Activated naive CD8-positive, alpha-beta T cell (primary cell): ENCODE measurements around the gene LFNG.

Source experiments
- H3K27ac Mint-ChIP-seq: one replicate; pipeline ENCODE4 v1.8.0; 2021; ENCODE audit warnings: mixed read lengths
- H3K27me3 Mint-ChIP-seq: one replicate; pipeline ENCODE4 v1.8.0; 2021; ENCODE audit warnings: mixed read lengths
- H3K36me3 Mint-ChIP-seq: one replicate; pipeline ENCODE4 v1.8.0; 2021; ENCODE audit warnings: mixed read lengths
- H3K4me1 Mint-ChIP-seq: one replicate; pipeline ENCODE4 v1.8.0; 2021; ENCODE audit warnings: low read depth, mixed read lengths
- H3K4me3 Mint-ChIP-seq: one replicate; pipeline ENCODE4 v1.8.0; 2021; ENCODE audit warnings: mild to moderate bottlenecking, mixed read lengths
- H3K9me3 Mint-ChIP-seq: one replicate; pipeline ENCODE4 v1.8.0; 2021; ENCODE audit warnings: low read depth, mixed read lengths

LFNG gene

DNA sequence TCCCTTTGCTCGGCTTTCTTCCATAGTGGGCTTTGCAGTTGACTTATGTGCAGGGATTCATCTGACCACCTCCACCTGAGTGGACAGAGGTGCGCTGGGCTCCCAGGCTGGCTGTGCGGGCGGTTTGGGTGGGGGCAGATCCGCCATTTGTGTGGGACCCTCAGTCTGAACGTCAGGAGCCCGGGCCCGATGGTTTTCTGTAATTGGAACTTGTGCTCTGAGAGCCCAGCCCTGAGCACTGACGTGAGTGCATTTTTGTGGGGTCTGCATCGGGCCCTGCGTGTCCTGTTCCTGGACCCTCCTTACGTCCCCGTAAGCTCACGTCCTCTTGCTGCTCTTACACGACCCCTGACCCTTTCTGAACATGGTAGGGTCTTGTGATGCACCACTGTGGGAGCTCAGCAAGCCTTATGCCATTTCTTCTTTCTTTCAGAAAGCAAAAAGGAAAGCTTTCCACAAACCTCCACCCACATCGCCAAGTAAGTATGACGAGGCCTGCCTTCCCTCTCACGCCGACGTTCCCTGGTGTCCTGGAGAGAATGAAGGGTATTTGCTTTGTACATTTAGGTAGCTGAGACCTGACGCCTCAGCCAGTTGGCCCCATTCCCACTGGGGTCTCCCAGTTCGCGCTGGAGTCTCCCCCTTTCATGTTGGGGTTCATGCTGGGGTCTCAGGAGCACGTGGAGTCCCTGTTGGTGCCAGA, 49.1 kb downstream of the LFNG start:
- Mint-ChIP-seq H3K9me3 (no peaks in the 10 kb centered on the region), H3K4me1 (peaks cover 6% of the 10 kb centered on the region), H3K27ac (no peak overlapping the region), H3K27me3 (no peaks in the 10 kb centered on the region), H3K36me3 (peaks cover 8% of the 10 kb centered on the region), H3K4me3 (no peak overlapping the region)

DNA sequence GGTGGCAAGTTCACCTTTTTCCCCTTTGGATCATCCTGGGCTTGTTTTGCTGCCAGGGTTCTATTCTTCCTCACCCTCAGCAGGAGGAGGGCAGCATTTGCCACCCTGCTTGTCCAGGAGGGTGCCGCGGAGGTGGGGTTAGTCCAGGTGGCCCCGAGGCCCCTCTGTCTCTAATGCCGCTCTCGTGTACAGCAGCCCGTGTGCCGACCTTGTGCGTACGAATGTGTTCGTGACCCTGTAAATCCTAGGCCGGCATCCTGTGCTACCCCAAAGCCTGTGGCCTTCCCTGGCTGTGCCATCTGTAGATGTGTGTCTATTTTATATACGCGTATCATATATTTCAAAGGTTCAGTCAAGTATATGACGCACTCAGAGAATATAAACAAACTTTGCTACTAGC, 49.8 kb downstream of the LFNG start:
- no peak overlapping the region for H3K4me3 Mint-ChIP-seq
- no peaks in the 10 kb centered on the region for H3K9me3 Mint-ChIP-seq
- peaks cover 12% of the 10 kb centered on the region for H3K36me3 Mint-ChIP-seq
- H3K27me3 Mint-ChIP-seq = no peaks in the 10 kb centered on the region
- no peak overlapping the region for H3K27ac Mint-ChIP-seq
- peaks cover 6% of the 10 kb centered on the region for H3K4me1 Mint-ChIP-seq

DNA sequence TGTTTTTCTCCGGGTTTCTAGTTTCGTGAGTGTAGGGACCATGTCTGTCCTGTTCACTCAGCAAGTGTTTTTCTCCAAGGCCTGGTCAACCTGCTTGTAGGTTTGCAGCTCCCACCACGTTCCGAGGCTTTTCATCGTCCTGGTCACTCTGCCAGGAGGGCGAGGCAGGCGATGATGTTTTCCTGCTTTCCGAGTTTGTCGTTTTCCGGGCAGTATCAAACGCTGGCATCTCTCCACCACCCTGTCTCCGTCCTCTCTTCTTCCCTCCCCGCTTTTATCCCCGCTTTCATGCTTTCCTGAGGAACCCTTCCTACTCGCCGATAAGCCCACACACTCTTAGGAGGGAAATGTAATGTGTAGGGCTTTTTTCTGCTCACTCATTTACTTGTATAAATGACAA, 50.4 kb downstream of the LFNG start:
- H3K36me3 Mint-ChIP-seq = peaks cover 11% of the 10 kb centered on the region
- no peak overlapping the region for H3K4me3 Mint-ChIP-seq
- H3K27ac Mint-ChIP-seq = no peak overlapping the region

DNA sequence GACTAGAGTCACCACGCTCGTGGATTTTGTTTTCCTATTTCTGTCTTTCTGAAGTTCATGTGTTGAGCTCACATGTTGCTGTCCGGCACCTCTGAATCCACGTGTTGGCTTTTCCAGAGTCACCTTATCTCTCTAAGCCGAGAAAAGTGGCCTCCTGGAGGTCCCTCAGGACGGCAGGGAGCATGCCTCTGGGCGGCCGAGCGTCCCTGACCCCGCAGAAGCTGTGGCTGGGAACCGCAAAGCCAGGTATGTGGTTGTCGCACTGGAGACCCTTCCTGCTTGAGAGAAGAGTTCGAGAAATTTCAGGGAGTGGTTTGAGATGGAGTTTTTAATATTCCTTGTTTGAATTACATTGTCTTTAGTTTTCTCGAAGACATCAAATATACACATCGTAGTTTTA, 51.8 kb downstream of the LFNG start:
- Mint-ChIP-seq H3K4me3 (no peak overlapping the region), H3K9me3 (no peaks in the 10 kb centered on the region), H3K27ac (no peak overlapping the region), H3K36me3 (peaks cover 13% of the 10 kb centered on the region), H3K4me1 (peaks cover 5% of the 10 kb centered on the region), H3K27me3 (no peaks in the 10 kb centered on the region)

More for the DNA sequence above, 50.4 kb downstream of the LFNG start:
- Mint-ChIP-seq H3K9me3 (no peaks in the 10 kb centered on the region), H3K4me1 (peaks cover 6% of the 10 kb centered on the region), H3K27me3 (no peaks in the 10 kb centered on the region)

DNA sequence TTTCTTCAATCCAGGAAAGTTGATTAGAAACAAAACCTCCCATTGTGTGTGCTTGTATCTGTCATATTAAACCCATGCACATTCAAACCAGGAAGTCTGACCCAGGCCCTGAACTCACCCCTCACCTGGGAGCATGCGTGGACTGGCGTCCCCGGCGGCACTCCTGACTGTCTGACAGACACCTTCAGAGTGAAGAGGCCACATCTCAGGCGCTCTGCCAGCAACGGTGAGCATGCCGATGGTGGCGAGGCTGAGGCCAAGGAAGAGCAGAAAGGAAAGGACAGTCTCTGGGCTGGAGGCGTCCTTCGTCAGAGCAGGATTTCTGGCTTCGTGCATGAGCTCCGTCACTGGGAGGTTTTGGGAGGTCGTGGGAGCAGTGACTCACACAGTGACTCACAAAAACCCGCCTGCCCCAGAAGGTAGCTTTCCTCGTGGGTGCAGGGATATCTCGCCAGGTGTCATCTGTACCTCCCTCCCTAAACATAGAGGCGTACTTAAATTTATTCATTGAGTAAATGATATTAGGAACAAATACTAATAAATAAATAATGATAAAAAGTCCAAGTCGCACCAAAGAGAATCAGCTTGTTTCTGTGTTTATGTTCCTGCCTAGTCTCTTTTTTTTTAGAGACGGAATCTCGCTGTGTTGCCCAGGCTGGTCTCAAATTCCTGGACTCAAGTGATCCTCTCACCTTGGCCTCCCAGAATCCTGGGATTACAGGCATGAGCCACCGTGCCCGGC, 52.7 kb downstream of the LFNG start:
- Mint-ChIP-seq H3K4me3 (no peak overlapping the region), H3K9me3 (no peaks in the 10 kb centered on the region), H3K4me1 (peaks cover 5% of the 10 kb centered on the region), H3K27me3 (no peaks in the 10 kb centered on the region), H3K36me3 (peaks cover 13% of the 10 kb centered on the region), H3K27ac (no peak overlapping the region)

DNA sequence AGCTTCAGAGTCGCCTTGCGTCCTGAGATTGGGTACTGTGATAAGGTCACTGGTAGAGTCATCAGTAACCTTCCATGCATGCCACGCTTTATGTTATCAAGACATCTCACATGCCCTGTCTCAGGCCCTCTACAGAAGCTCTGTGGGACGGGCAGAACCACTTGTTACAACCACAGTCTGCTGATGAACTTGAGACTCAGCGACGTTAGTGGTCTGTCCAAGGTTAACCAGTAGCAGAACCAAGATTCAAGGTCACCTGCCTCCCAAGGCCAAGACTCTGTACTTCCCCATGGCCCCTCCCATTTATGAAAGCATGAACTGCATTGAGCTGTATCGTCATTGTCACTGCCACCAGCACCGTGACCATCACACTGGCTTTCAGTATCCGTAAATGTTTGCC, 54.2 kb downstream of the LFNG start:
- Mint-ChIP-seq H3K4me1 (peaks cover 3% of the 10 kb centered on the region), H3K27ac (no peak overlapping the region), H3K27me3 (no peaks in the 10 kb centered on the region), H3K36me3 (peaks cover 13% of the 10 kb centered on the region), H3K9me3 (no peaks in the 10 kb centered on the region), H3K4me3 (no peak overlapping the region)

DNA sequence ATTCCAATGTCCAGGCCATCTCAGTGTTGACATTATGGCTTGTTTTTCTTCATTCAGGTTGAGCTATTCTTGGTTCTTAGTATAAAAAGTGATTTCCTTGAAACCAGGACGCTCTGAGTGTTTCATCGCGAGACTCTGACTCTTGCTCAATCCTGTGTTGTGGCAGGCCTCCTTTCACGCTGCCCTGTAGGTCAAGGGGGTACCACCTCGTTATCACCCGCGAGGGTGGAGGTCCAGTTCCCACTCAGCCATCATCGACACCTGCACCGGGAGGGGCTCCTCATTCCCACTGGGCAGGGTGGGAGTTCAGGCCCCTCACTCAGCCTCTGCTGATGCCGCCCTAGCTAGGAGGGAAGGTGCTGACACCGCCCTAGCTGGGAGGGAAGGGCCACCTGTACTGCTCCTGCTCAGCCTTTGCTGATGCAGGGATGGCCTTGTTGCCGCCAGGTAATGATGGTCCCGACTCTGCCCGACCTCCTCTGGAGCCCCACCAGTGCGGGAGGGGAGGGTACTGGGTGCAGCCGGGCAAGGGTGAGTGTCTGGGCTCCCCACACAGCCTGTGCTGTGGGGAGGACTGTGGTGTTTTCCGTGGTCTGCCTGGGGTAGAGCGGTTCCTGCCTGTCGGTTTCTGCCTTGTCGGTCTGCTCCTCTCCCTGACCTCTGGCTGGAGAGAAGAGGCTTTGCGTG, 55.6 kb downstream of the LFNG start:
- Mint-ChIP-seq H3K27me3 (no peaks in the 10 kb centered on the region), H3K4me1 (peaks cover 3% of the 10 kb centered on the region), H3K9me3 (no peaks in the 10 kb centered on the region), H3K4me3 (no peak overlapping the region), H3K27ac (no peak overlapping the region), H3K36me3 (peaks cover 13% of the 10 kb centered on the region)

DNA sequence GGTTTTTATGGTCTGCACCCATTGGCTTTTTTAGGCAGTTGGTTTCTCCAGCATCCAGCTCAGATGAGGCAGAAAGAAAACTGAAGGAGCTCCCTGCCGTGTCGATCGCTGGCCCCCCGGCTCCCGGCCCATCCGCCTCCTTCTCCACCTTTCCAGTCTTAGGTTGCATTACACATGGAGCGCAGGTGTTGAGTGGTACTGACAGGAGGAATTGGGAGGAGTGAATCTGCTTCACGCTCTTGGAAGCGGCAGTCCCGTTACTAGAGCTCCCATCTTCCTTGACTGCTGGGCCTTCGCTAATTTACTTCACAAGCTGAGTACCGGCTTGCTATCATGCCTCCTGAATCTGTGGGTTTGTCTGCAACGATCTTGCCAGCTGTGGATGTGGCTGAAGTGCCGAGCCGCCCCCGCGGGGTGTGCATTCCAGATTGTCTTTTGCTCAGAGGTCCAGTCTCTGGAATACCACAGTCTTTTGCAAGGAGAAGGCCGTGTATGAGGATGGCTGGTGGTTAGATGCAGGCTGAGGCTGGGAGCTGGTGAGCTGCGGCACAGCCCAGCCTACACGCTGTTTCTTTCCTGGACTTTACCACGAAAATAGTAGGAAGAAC, 56.3 kb downstream of the LFNG start:
- peaks cover 3% of the 10 kb centered on the region for H3K4me1 Mint-ChIP-seq
- H3K9me3 Mint-ChIP-seq = no peaks in the 10 kb centered on the region
- no peaks in the 10 kb centered on the region for H3K27me3 Mint-ChIP-seq
- no peak overlapping the region for H3K4me3 Mint-ChIP-seq
- no peak overlapping the region for H3K27ac Mint-ChIP-seq
- H3K36me3 Mint-ChIP-seq = peaks cover 13% of the 10 kb centered on the region

DNA sequence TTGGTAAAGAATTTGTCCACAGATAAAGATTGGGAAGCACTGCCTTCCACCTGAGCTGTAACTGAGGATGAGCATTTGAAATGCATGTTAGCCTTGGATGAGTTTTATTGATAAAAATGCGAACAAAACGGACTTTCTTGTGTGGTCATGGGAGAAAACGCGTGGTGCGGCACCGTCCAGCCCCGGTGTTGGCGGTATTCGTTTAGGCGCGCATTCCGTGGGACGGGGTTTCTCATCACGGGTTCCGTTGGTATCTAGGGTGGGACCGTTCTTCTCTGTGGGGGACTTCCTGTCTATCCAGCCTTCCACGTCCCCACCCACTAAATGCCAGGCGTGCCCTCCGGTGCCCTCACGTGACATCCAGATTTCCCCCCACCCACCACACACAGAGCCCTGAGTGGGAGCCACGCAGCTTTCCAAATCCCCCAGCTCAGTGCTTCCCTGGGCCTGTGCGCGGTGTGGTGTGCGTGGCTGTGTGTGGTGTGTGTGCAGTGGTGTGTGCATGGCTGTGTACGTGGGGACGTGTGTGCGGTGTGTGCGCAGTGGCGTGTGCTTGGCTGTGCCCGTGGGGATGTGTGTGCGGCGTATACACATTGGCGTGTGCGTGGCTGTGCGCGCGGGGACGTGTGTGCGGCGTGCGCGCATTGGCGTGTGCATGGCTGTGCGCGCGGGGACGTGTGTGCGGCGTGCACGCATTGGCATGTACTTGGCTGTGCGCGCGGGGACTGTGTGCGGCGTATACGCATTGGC, 57.3 kb downstream of the LFNG start:
- H3K4me1 Mint-ChIP-seq = peaks cover 3% of the 10 kb centered on the region
- peaks cover 13% of the 10 kb centered on the region for H3K36me3 Mint-ChIP-seq
- no peaks in the 10 kb centered on the region for H3K27me3 Mint-ChIP-seq
- no peak overlapping the region for H3K27ac Mint-ChIP-seq
- no peak overlapping the region for H3K4me3 Mint-ChIP-seq
- H3K9me3 Mint-ChIP-seq = no peaks in the 10 kb centered on the region
